Brain microvascular endothelial cell (primary cell): ENCODE measurements around the gene WDR17.

Experiments
- DNase-seq: peaks from one replicate; pipeline ENCODE4 v3.0.0-alpha.2; 2020
- H3K27ac ChIP-seq: fragments of 250-450 bp; sonication (Bioruptor Pico); 2 replicates; pipeline ENCODE4 v1.5.1; 2020; ENCODE audit warnings: mild to moderate bottlenecking, moderate library complexity
- H3K27me3 ChIP-seq: fragments of 250-450 bp; sonication (Bioruptor Pico); replicated peaks from 2 replicates; pipeline ENCODE4 v1.5.1; 2020; ENCODE audit warnings: mild to moderate bottlenecking
- H3K36me3 ChIP-seq: fragments of 250-450 bp; sonication (Bioruptor Pico); replicated peaks from 2 replicates; pipeline ENCODE4 v1.5.1; 2020; ENCODE audit warnings: mild to moderate bottlenecking
- H3K4me3 ChIP-seq: 2 replicates; pipeline ENCODE4 v1.5.1; 2011; ENCODE audit warnings: low read depth, mild to moderate bottlenecking, control low read depth, low read length, moderate library complexity
- CTCF ChIP-seq: IDR thresholded peaks from 2 replicates; pipeline ENCODE4 v1.5.1; 2011; ENCODE audit warnings: low read depth, mild to moderate bottlenecking, moderate library complexity, low read length, control low read depth, inconsistent platforms; ENCODE audit errors: missing control alignments
- in situ Hi-C: cut with HindIII; loops from 2 replicates; pipeline ENCODE4 v1.10.0; 2017; ENCODE audit warnings: low sequenced_read_pairs, low pct_ligation_motif_present

Gene WDR17

GRCh38 chr4:176043838-176044588, 21.6 kb upstream of the WDR17 start:
- Histone ChIP-seq H3K36me3 (no peaks in the 10 kb centered on the region), H3K27me3 (no peaks in the 10 kb centered on the region), H3K27ac (no peak overlapping the region), H3K4me3 (no peak overlapping the region)
- in situ Hi-C loops, result no loop called here
- no peak for TF ChIP-seq CTCF
- DNase-seq, result no peak

GRCh38 chr4:176044589-176044951, 21.1 kb upstream of the WDR17 start:
- H3K4me3 ChIP-seq, result no peak overlapping the region
- no peak for DNase-seq
- in situ Hi-C loops, result no loop called here
- no peaks in the 10 kb centered on the region for H3K36me3 ChIP-seq
- TF ChIP-seq CTCF, result no peak
- H3K27ac ChIP-seq, result no peak overlapping the region
- no peaks in the 10 kb centered on the region for H3K27me3 ChIP-seq

- no peak for DNase-seq
- in situ Hi-C loops, result no loop called here
- TF ChIP-seq CTCF, result no peak
- no peak overlapping the region for H3K27ac ChIP-seq
- no peaks in the 10 kb centered on the region for H3K36me3 ChIP-seq
- H3K4me3 ChIP-seq, result no peak overlapping the region
- no peaks in the 10 kb centered on the region for H3K27me3 ChIP-seq
These were observed 17.0 kb upstream of the WDR17 start for GRCh38 chr4:176048631-176049030.

- no peak for DNase-seq
- no peak overlapping the region for H3K4me3 ChIP-seq
- TF ChIP-seq CTCF, result no peak
- H3K36me3 ChIP-seq, result no peaks in the 10 kb centered on the region
- H3K27ac ChIP-seq, result no peak overlapping the region
- no peaks in the 10 kb centered on the region for H3K27me3 ChIP-seq
- in situ Hi-C loops, result no loop called here
These were observed 12.9 kb upstream of the WDR17 start for GRCh38 chr4:176052744-176053143.

GRCh38 chr4:176053785-176054184, 11.9 kb upstream of the WDR17 start:
- H3K36me3 ChIP-seq, result no peaks in the 10 kb centered on the region
- H3K27me3 ChIP-seq, result no peaks in the 10 kb centered on the region
- H3K4me3 ChIP-seq, result no peak overlapping the region
- no peak overlapping the region for H3K27ac ChIP-seq
- no peak for TF ChIP-seq CTCF
- DNase-seq, result no peak
- in situ Hi-C loops, result no loop called here

- TF ChIP-seq CTCF, result peak; percentile 24
- no peaks in the 10 kb centered on the region for H3K36me3 ChIP-seq
- H3K27ac ChIP-seq, result no peak overlapping the region
- in situ Hi-C loops, result no loop called here
- H3K27me3 ChIP-seq, result no peaks in the 10 kb centered on the region
- no peak overlapping the region for H3K4me3 ChIP-seq
- DNase-seq, result no peak
These were observed 10.7 kb upstream of the WDR17 start for GRCh38 chr4:176054942-176055341.
